SK-N-SH (cell line): ENCODE results near the gene TRA2A. TPM values are rescaled to one million over a fixed set of nuclear protein-coding genes. Genes with fewer than 3 reads are reported as not detected.

ENCODE experiments used
- CTCF ChIA-PET: fragments of 300-600, 350-600 bp; formaldehyde crosslinking; extraction: SDS; loops from one replicate; lab custom pipeline; 2021; lab: Yijun Ruan, JAX
- POLR2A ChIA-PET: fragments of 350-600 bp; sonication (Branson Sonifier 250); formaldehyde crosslinking; extraction: SDS; loops from one replicate; lab custom pipeline; 2020; ENCODE audit warnings: antibody characterized with exemption, inconsistent platforms; lab: Yijun Ruan, JAX
- DNase-seq: peaks from one replicate; pipeline ENCODE4 v3.0.0; 2012
- H2AFZ ChIP-seq: fragments of 200-600 bp; sonication (generic); 2 replicates; pipeline ENCODE4 v1.8.1; 2016; ENCODE audit warnings: antibody characterized with exemption, mild to moderate bottlenecking, low read depth
- H3F3A ChIP-seq: fragments of 200-600 bp; sonication (generic); replicated peaks from 2 replicates; pipeline ENCODE3; 2016; ENCODE audit warnings: antibody characterized with exemption, mild to moderate bottlenecking; ENCODE audit not compliant: insufficient read depth
- H3K27ac ChIP-seq, 2 experiments: fragments of 200-500 bp in 1 of 2; fragments of 200-600 bp in 1 of 2; sonication (Bioruptor generic) in 1 of 2; sonication (generic), shearing (Covaris generic) in 1 of 2; 2 replicates each; pipeline versions ENCODE4 v1.5.1 to v1.6.1; 2014 to 2016; ENCODE audit warnings: low read depth in 2 of 2, inconsistent platforms in 1 of 2, low read length in 1 of 2, mild to moderate bottlenecking in 1 of 2, mixed read lengths in 1 of 2
- H3K27me3 ChIP-seq: fragments of 200-600 bp; sonication (generic), shearing (Covaris generic); 2 replicates; pipeline ENCODE4 v1.6.1; 2016; ENCODE audit warnings: mixed run types; ENCODE audit not compliant: insufficient read depth
- H3K36me3 ChIP-seq, 2 experiments: fragments of 200-500 bp in 1 of 2; fragments of 200-600 bp in 1 of 2; sonication (Bioruptor generic) in 1 of 2; sonication (generic) in 1 of 2; replicated peaks in 1 of 2; 2 replicates each; pipeline versions ENCODE3 to v1.5.1; 2014 to 2016; ENCODE audit warnings: low read length in 1 of 2, mild to moderate bottlenecking in 1 of 2; ENCODE audit not compliant: insufficient read depth in 2 of 2, control insufficient read depth in 1 of 2
- H3K4me1 ChIP-seq, 2 experiments: fragments of 200-500 bp in 1 of 2; fragments of 200-600 bp in 1 of 2; sonication (Bioruptor generic) in 1 of 2; sonication (generic), shearing (Covaris generic) in 1 of 2; 2 replicates each; pipeline versions ENCODE4 v1.5.1 to v1.6.1; 2014 to 2016; ENCODE audit warnings: low read depth in 1 of 2, low read length in 1 of 2, mixed run types in 1 of 2; ENCODE audit not compliant: insufficient read depth in 2 of 2, control insufficient read depth in 1 of 2
- H3K4me2 ChIP-seq: fragments of 200-600 bp; sonication (generic), shearing (Covaris generic); 2 replicates; pipeline ENCODE4 v1.6.1; 2017; ENCODE audit warnings: mixed run types
- H3K4me3 ChIP-seq, 2 experiments: fragments of 200-500 bp in 1 of 2; fragments of 200-600 bp in 1 of 2; sonication (Bioruptor generic) in 1 of 2; sonication (generic), shearing (Covaris generic) in 1 of 2; 2 replicates each; pipeline versions ENCODE4 v1.5.1 to v1.8.1; 2014 to 2016; ENCODE audit warnings: low read depth in 2 of 2, inconsistent platforms in 1 of 2, low read length in 1 of 2, mild to moderate bottlenecking in 1 of 2, mixed read lengths in 1 of 2, moderate library complexity in 1 of 2
- H3K79me2 ChIP-seq: fragments of 200-600 bp; sonication (generic); 2 replicates; pipeline ENCODE4 v1.8.1; 2017; ENCODE audit warnings: mild to moderate bottlenecking; ENCODE audit not compliant: insufficient read depth
- H3K9ac ChIP-seq: fragments of 200-600 bp; sonication (generic); 2 replicates; pipeline ENCODE4 v1.6.1; 2017; ENCODE audit warnings: mixed run types
- H3K9me2 ChIP-seq: fragments of 200-600 bp; sonication (generic); 2 replicates; pipeline ENCODE4 v1.6.1; 2017; ENCODE audit warnings: mixed run types
- H3K9me3 ChIP-seq: fragments of 200-600 bp; sonication (generic); 2 replicates; pipeline ENCODE4 v1.6.1; 2017; ENCODE audit warnings: mixed run types, mild to moderate bottlenecking, moderate library complexity
- H4K20me1 ChIP-seq: fragments of 200-600 bp; sonication (generic); 2 replicates; pipeline ENCODE4 v1.6.1; 2017; ENCODE audit warnings: mild to moderate bottlenecking, mixed run types; ENCODE audit not compliant: insufficient read depth
- CTCF ChIP-seq: fragments of 200-600 bp; sonication (generic); IDR thresholded peaks from 2 replicates; pipeline ENCODE4 v1.6.1; 2017; ENCODE audit warnings: antibody characterized with exemption, mild to moderate bottlenecking, moderate library complexity
- FOSL2 ChIP-seq: IDR thresholded peaks from 2 replicates; pipeline ENCODE4 v1.4.0; 2012; ENCODE audit warnings: low read depth, mild to moderate bottlenecking, moderate library complexity, borderline replicate concordance
- FOXM1 ChIP-seq: IDR thresholded peaks from 2 replicates; pipeline ENCODE4 v1.4.0; 2012; ENCODE audit warnings: low read depth, mild to moderate bottlenecking
- GABPA ChIP-seq: IDR thresholded peaks from 2 replicates; pipeline ENCODE4 v1.4.0; 2012; ENCODE audit warnings: low read depth, mild to moderate bottlenecking
- NFIC ChIP-seq: IDR thresholded peaks from 2 replicates; pipeline ENCODE4 v1.4.0; 2012; ENCODE audit warnings: borderline replicate concordance
- NRF1 ChIP-seq: IDR thresholded peaks from 2 replicates; pipeline ENCODE4 v1.6.1; 2012; ENCODE audit warnings: low read depth, mild to moderate bottlenecking, low read length
- RAD21 ChIP-seq: IDR thresholded peaks from 2 replicates; pipeline ENCODE4 v1.6.1; 2012; ENCODE audit warnings: mild to moderate bottlenecking, low read length
- REST ChIP-seq: IDR thresholded peaks from 2 replicates; pipeline ENCODE4 v1.6.1; 2012; ENCODE audit warnings: mild to moderate bottlenecking, low read depth, low read length, moderate library complexity
- RFX5 ChIP-seq: IDR thresholded peaks from 2 replicates; pipeline ENCODE4 v1.6.1; 2012; ENCODE audit warnings: mild to moderate bottlenecking, improper control_type of control experiment, low read length
- SMC3 ChIP-seq: IDR thresholded peaks from 2 replicates; pipeline ENCODE4 v1.6.1; 2012; ENCODE audit warnings: low read depth, low read length, improper control_type of control experiment
- TAF1 ChIP-seq: IDR thresholded peaks from 2 replicates; pipeline ENCODE4 v1.6.1; 2012; ENCODE audit warnings: low read depth, mild to moderate bottlenecking, low read length, moderate library complexity, borderline replicate concordance
- TCF12 ChIP-seq: IDR thresholded peaks from 2 replicates; pipeline ENCODE4 v1.4.0; 2012
- TEAD4 ChIP-seq: IDR thresholded peaks from 2 replicates; pipeline ENCODE4 v1.4.0; 2012; ENCODE audit warnings: mild to moderate bottlenecking, borderline replicate concordance; ENCODE audit not compliant: insufficient read depth
- USF1 ChIP-seq: IDR thresholded peaks from 2 replicates; pipeline ENCODE4 v1.4.0; 2012; ENCODE audit warnings: low read depth, borderline replicate concordance
- USF2 ChIP-seq: fragments of 150-350 bp; IDR thresholded peaks from 2 replicates; pipeline ENCODE4 v1.6.1; 2017; ENCODE audit warnings: antibody characterized with exemption, low read length, low read depth, borderline replicate concordance
- YY1 ChIP-seq: IDR thresholded peaks from 2 replicates; pipeline ENCODE4 v1.4.0; 2012; ENCODE audit warnings: low read depth, mild to moderate bottlenecking
- polyA plus RNA-seq, 3 experiments: library from polyadenylated mRNA; depleted of rRNA; stranded (reverse); fragments of >200 nt; gene quantifications; 2 replicates each; pipeline ENCODE4 v1.2.3, GENCODE V29; 2012

TRA2A gene
- polyA plus RNA-seq, 1 of the 3 experiments (the other 2 are of a cell fraction) = 62.1 TPM

- TF ChIP-seq REST (no peak), RAD21 (no peak), TAF1 (no peak), NRF1 (no peak), YY1 (peak; percentile 10; the same call in 1 of the 2 replicates), CTCF (no peak), GABPA (no peak), TCF12 (no peak), RFX5 (no peak), TEAD4 (0 out of 2 replicates have a peak, but pooled peaks have one; percentile 8), FOXM1 (no peak), USF2 (no peak)
Measured at GRCh38 chr7:23472956-23473843, 58.6 kb downstream of the TRA2A start (continued).

GRCh38 chr7:23472556-23472955 is 59.2 kb downstream of the TRA2A start:
- Histone ChIP-seq H3K36me3 (no peaks in the 10 kb centered on the region), H3K4me2 (peak overlapping the region; percentile 94), H2AFZ (peak overlapping the region; percentile 90; the same call in 1 of the 2 replicates), H4K20me1 (peaks cover 6% of the 10 kb centered on the region), H3K4me3 (peak overlapping the region; percentile 88 to 89), H3K27ac (peak overlapping the region; percentile 93 to 96), H3K4me1 (peaks cover 4 to 26% of the 10 kb centered on the region in 2 experiments; a peak in 3 of 4 replicates), H3K9me2 (no peaks in the 10 kb centered on the region; the same call in 1 of the 2 replicates), H3K9ac (peak overlapping the region; percentile 91; the same call in 1 of the 2 replicates), H3K79me2 (peaks cover 76% of the 10 kb centered on the region), H3K9me3 (no peaks in the 10 kb centered on the region), H3K27me3 (no peaks in the 10 kb centered on the region), H3F3A (peaks cover 44% of the 10 kb centered on the region)
- TF ChIP-seq SMC3 = no peak
- no peak for TF ChIP-seq USF1
- no peak for TF ChIP-seq NFIC
- no peak for TF ChIP-seq FOSL2
- TF ChIP-seq TEAD4 = no peak
- ChIA-PET CTCF (interaction anchor here (0.7 to 2.0 kb wide), 11 partner anchors 9 to 260 kb away, joined by 3 to 12 read pairs (median 3); no protein-coding TSS in a partner anchor), POLR2A (interaction anchor here (0.6 to 1.3 kb wide), 3 partner anchors 13 to 43 kb away, joined by 3 to 7 read pairs (median 3); no protein-coding TSS in a partner anchor)
- no peak for DNase-seq
